ENCODE data around the gene ST6GALNAC4.

The ST6GALNAC4 gene

GRCh38 chr9:127880143-127880542 is 36.7 kb downstream of the ST6GALNAC4 start:
- ChIA-PET POLR2A (interaction anchor here (0.7 kb wide), 1 partner anchor 238 kb away, joined by 6 read pairs; no protein-coding TSS in a partner anchor), CTCF (interaction anchor here (3.2 kb wide), 1 partner anchor 10 kb away, joined by 27 read pairs; no protein-coding TSS in a partner anchor)
- no peak for DNase-seq (ENCODE audit: extremely low spot score)
- TF ChIP-seq CTCF (IDR thresholded peaks at IDR 0.05; ENCODE audit: control extremely low read depth, extremely low read depth, low read depth, missing control alignments), result no peak

DNA sequence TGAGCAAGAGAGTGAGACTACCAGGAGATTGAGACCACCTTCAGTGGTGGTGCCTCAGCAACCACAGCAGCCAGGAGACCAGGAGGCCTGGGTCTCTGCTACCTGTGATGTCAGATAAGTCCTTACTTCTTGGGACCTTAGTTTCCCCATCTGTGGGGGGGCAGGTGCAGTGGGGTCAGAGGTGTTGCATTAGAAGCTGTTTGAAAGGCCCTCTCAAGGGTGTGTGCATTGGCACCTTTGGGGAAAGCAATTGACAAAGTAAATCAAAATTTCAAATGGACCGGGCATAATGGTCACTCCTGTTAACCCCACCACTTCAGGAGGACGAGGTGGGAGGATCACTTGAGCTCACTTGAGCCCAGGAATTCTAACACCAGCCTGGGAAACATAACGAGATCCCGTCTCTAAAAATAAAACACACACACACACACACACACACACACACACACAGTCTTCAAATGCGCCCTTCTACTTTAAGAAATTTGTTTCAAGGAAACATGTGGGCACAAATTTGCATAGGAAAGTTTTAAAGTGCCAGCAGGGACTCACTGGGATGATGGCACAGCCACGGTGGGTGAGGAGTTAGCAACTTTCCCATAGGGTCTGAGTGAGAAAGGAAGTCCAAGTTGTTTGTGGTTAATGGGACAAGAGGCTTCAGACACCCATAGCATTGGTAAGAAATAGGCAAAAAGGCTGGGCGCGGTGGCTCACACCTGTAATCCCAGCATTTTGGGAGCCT is 38.0 kb downstream of the ST6GALNAC4 start:
- POLR2A ChIA-PET, result interaction anchor here (0.6 kb wide), 1 partner anchor 38 kb away, joined by 4 read pairs; the partner anchor contains the start of gene ST6GALNAC4
- no peak for DNase-seq (ENCODE audit: extremely low spot score)
- TF ChIP-seq CTCF (IDR thresholded peaks at IDR 0.05; ENCODE audit: control extremely low read depth, extremely low read depth, low read depth, missing control alignments), result no peak
- CTCF ChIA-PET, result interaction anchor here (1.4 to 2.3 kb wide), 3 partner anchors 9 to 144 kb away, joined by 3 to 13 read pairs (median 3); partner anchors contain the start of gene TOR2A

GRCh38 chr9:127878001-127878651 is 38.7 kb downstream of the ST6GALNAC4 start:
- TF ChIP-seq CTCF (IDR thresholded peaks at IDR 0.05; ENCODE audit: control extremely low read depth, extremely low read depth, low read depth, missing control alignments), result no peak
- DNase-seq (ENCODE audit: extremely low spot score), result no peak
- ChIA-PET POLR2A (no interaction called here), CTCF (interaction anchor here (1.4 to 2.3 kb wide), 3 partner anchors 8 to 143 kb away, joined by 3 to 13 read pairs (median 3); partner anchors contain the start of gene TOR2A)

- POLR2A ChIA-PET, result no interaction called here
Observed at GRCh38 chr9:127877566-127877998, 39.3 kb downstream of the ST6GALNAC4 start, which contains the start of gene AK1. Gene AK1, minus strand, starts transcription at chr9:127877675. Its CDS starts 3,058 bp downstream, at chr9:127874617.

GRCh38 chr9:127876764-127877562 is 39.9 kb downstream of the ST6GALNAC4 start:
- TF ChIP-seq CTCF (IDR thresholded peaks at IDR 0.05; ENCODE audit: control extremely low read depth, extremely low read depth, low read depth, missing control alignments), result no peak
- DNase-seq (ENCODE audit: extremely low spot score), result no peak
- CTCF ChIA-PET, result interaction anchor here (0.7 to 1.4 kb wide), 5 partner anchors 12 to 72 kb away, joined by 3 read pairs; no protein-coding TSS in a partner anchor
- POLR2A ChIA-PET, result no interaction called here

More at GRCh38 chr9:127877566-127877998, 39.3 kb downstream of the ST6GALNAC4 start, which contains the start of gene AK1:
- no peak for DNase-seq (ENCODE audit: extremely low spot score)
- TF ChIP-seq CTCF (IDR thresholded peaks at IDR 0.05; ENCODE audit: control extremely low read depth, extremely low read depth, low read depth, missing control alignments), result no peak
- CTCF ChIA-PET, result interaction anchor here (0.7 to 2.3 kb wide), 4 partner anchors 7 to 143 kb away, joined by 3 to 13 read pairs (median 3); partner anchors contain the start of gene TOR2A

All from GM10248 (cell line).